Heart left ventricle (tissue), 16 donors: ENCODE results near the gene FOXN1. TPM values are rescaled to one million over a fixed set of nuclear protein-coding genes. Genes with fewer than 3 reads are reported as not detected.

Experiments used
- ATAC-seq, 4 donors: fragments of 200-7000 bp; cut with Tn5 transposase; one replicate each; pipeline ENCODE4 v1.9.1; 2020 to 2022; ENCODE audit warnings: moderate library complexity in 4 of 4, mild to moderate bottlenecking in 3 of 4, moderate number of reproducible peaks in 1 of 4
- DNase-seq, 5 donors: peaks; one replicate each; pipeline ENCODE4 v3.0.0-alpha.2; 2020
- H3K27ac ChIP-seq, 12 donors: fragments of 200-600 bp; sonication (generic) in 4 of 12; one replicate each; pipeline versions ENCODE4 v1.5.0 to v1.8.0; 2016 to 2022; ENCODE audit warnings: mild to moderate bottlenecking in 2 of 12
- H3K27me3 ChIP-seq, 9 donors: fragments of 200-600 bp; sonication (generic) in 2 of 9; one replicate each; pipeline versions ENCODE4 v1.5.1 to v1.8.0; 2016 to 2022; ENCODE audit warnings: mild to moderate bottlenecking in 3 of 9
- H3K36me3 ChIP-seq, 9 donors: fragments of 200-600 bp; sonication (generic) in 2 of 9; one replicate each; pipeline versions ENCODE4 v1.5.0 to v1.8.0; 2018 to 2022; ENCODE audit warnings: mild to moderate bottlenecking in 2 of 9
- H3K4me1 ChIP-seq, 12 donors: fragments of 200-600 bp; sonication (generic) in 4 of 12; one replicate each; pipeline versions ENCODE4 v1.5.0 to v1.8.0; 2016 to 2022; ENCODE audit warnings: mild to moderate bottlenecking in 3 of 12
- H3K4me3 ChIP-seq, 12 donors: fragments of 200-600 bp; sonication (generic) in 4 of 12; one replicate each; pipeline versions ENCODE4 v1.5.0 to v1.8.0; 2017 to 2022; ENCODE audit warnings: mild to moderate bottlenecking in 9 of 12, moderate library complexity in 4 of 12
- H3K9me3 ChIP-seq, 12 donors: fragments of 200-600 bp; sonication (generic) in 4 of 12; one replicate each; pipeline versions ENCODE4 v1.5.0 to v1.8.0; 2016 to 2022; ENCODE audit warnings: mild to moderate bottlenecking in 1 of 12
- POLR2A ChIP-seq, 2 donors: fragments of 450-650 bp; IDR thresholded peaks; one replicate each; pipeline ENCODE4 v1.6.1; 2017; ENCODE audit warnings: antibody characterized with exemption in 2 of 2, mild to moderate bottlenecking in 2 of 2, moderate library complexity in 2 of 2
- WGBS, 4 donors: extraction: QIAGEN DNeasy Blood & Tissue Kit in 2 of 4; methylation state at CpG; one replicate each; pipeline versions ENCODE4 v1.1.5 to v1.1.7; 2013 to 2018; 5-methylcytosine and 5-hydroxymethylcytosine counted together
- intact Hi-C, 10 donors: fragments of 100-400 bp; cut with DNase I; formaldehyde crosslinking; loops; one replicate each; pipeline versions ENCODE4 v1.11.1 to v1.14.2; 2022
- polyA plus RNA-seq, 2 donors: library from polyadenylated mRNA; stranded (reverse); fragments of 200-250 nt; gene quantifications; one replicate each; pipeline ENCODE4 v1.2.3, GENCODE V29; 2013
- total RNA-seq, 9 donors: library from RNA; depleted of rRNA in 2 of 9; stranded (reverse); fragments of >200 nt in 2 of 9; fragmentation: NEBNext Ultra II Directional in 3 of 9; extraction: Animal tissue kit (Norgen Biotek cat#: 25700) in 3 of 9; gene quantifications; one replicate each; pipeline versions ENCODE4 v1.1.0 to v1.2.4, GENCODE V29; 2016 to 2023
- TF ChIP-seq, protein P1 (sequence below), 12 donors: fragments of 200-600 bp; sonication (generic) in 4 of 12; IDR thresholded peaks; one replicate each; pipeline versions ENCODE4 v1.5.0 to v1.8.0; 2018 to 2022; ENCODE audit warnings: antibody characterized with exemption in 12 of 12, mild to moderate bottlenecking in 5 of 12
- donor health status: ischemic (EF 13 %, LVEDD 7.1; RV severe dilation, severe dysfunction).
- donor health status: healthy with polysubstance abuse.
- donor health status: DM: no; HTN: yes; CAD: no.
- donor health status: DM: no; HTN: no; CAD: no.
- donor health status: ischemic (EF 25% LVEDD 6.9; RV normal size, moderate dysfunction).
- donor health status: ischemic (EF 25% LVEDD 5.7; RV mildly dilated, moderate dysfunction).
- donor health status: healthy.
- donor health status: DM: yes; HTN: yes; CAD: no.
- donor health status: ischemic (EF 35%, LVEDD 5.7; RV mildly dilated, moderate dysfunction).
- donor health status: nonischemic (EF 11% LVEDD 7.7; RV severe dilation, severe dysfunction).
- donor health status: DM: yes; HTN: yes; CAD: no.
- donor health status: PGD.
- donor health status: ischemic (EF 29% LVEDD 5.4; RV normal size, mild dysfunction).
- donor health status: nonischemic (EF 23%, LVEDD 6.1; RV moderate dilation, normal function).

FOXN1 gene
- total and polyA plus RNA-seq, 11 donors = not detected

DNA sequence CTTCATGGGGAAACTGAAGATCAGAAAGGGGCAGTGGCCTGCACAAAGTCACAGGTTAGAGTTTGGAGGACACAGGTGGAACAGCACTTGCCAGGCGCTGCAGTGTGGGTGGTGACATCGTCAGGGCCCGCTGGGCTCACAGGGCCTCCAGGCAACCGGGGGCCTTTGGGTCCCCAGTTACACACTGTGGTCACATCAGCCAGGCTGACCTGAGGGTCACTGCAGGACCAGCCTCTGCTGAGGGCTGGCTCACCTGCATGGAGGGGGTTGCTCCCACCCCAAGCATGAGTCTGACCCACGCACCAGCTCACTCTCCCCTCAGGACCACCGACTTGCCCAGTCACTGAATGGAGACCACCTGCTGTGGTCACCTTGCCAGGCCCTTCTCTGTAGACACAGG, 17.0 kb downstream of the FOXN1 start:
- intact Hi-C loops = no loop called here
- no peak for ATAC-seq
- no peak overlapping the region for H3K4me3 ChIP-seq
- WGBS, 4 donors = 85 to 91% (median 86%) methylated on average over 5 to 6 of the region's 6 CpGs
- DNase-seq = peak in 1 of 5 donors; percentile 33
- H3K9me3 ChIP-seq = no peaks in the 10 kb centered on the region
- H3K27ac ChIP-seq = no peak overlapping the region
- H3K4me1 ChIP-seq = no peaks in the 10 kb centered on the region
- H3K36me3 ChIP-seq = no peaks in the 10 kb centered on the region
- no peak for TF ChIP-seq POLR2A (IDR thresholded peaks at IDR 0.05)
- TF ChIP-seq, protein P1, sequence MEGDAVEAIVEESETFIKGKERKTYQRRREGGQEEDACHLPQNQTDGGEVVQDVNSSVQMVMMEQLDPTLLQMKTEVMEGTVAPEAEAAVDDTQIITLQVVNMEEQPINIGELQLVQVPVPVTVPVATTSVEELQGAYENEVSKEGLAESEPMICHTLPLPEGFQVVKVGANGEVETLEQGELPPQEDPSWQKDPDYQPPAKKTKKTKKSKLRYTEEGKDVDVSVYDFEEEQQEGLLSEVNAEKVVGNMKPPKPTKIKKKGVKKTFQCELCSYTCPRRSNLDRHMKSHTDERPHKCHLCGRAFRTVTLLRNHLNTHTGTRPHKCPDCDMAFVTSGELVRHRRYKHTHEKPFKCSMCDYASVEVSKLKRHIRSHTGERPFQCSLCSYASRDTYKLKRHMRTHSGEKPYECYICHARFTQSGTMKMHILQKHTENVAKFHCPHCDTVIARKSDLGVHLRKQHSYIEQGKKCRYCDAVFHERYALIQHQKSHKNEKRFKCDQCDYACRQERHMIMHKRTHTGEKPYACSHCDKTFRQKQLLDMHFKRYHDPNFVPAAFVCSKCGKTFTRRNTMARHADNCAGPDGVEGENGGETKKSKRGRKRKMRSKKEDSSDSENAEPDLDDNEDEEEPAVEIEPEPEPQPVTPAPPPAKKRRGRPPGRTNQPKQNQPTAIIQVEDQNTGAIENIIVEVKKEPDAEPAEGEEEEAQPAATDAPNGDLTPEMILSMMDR (IDR thresholded peaks at IDR 0.05) = no peak
- H3K27me3 ChIP-seq = peaks cover 0 to 5% (median 0%) of the 10 kb centered on the region in 9 donors

DNA sequence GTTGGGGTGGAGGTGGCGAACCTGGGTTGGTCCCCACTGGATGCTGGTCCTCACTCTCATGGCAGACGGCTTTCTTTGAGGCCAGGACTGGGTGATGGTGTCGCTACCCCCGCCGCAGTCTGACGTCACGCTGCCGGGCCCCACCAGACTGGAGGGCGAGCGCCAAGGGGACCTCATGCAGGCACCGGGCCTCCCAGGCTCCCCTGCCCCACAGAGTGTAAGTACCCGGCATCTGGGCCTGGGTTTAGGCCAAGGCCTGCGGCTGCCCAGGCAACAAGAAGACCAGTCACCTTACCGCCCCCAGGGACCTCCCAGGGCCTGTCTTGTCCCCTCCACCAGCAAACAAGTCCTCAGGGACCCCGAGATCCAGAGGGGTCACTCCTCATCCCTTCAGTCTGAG, 17.7 kb downstream of the FOXN1 start:
- intact Hi-C loops = no loop called here
- no peak for TF ChIP-seq POLR2A (IDR thresholded peaks at IDR 0.05)
- TF ChIP-seq, protein P1 (IDR thresholded peaks at IDR 0.05) = no peak
- Histone ChIP-seq H3K9me3 (no peaks in the 10 kb centered on the region), H3K27ac (no peak overlapping the region), H3K4me1 (no peaks in the 10 kb centered on the region), H3K27me3 (peaks cover 0 to 5% (median 0%) of the 10 kb centered on the region in 9 donors), H3K36me3 (no peaks in the 10 kb centered on the region), H3K4me3 (no peak overlapping the region)
- whole genome bisulfite sequencing, 4 donors = 84 to 90% (median 88%) methylated on average over 12 to 15 of the region's 15 CpGs
- peak in 1 of 5 donors; percentile 16 for DNase-seq
- ATAC-seq = no peak

DNA sequence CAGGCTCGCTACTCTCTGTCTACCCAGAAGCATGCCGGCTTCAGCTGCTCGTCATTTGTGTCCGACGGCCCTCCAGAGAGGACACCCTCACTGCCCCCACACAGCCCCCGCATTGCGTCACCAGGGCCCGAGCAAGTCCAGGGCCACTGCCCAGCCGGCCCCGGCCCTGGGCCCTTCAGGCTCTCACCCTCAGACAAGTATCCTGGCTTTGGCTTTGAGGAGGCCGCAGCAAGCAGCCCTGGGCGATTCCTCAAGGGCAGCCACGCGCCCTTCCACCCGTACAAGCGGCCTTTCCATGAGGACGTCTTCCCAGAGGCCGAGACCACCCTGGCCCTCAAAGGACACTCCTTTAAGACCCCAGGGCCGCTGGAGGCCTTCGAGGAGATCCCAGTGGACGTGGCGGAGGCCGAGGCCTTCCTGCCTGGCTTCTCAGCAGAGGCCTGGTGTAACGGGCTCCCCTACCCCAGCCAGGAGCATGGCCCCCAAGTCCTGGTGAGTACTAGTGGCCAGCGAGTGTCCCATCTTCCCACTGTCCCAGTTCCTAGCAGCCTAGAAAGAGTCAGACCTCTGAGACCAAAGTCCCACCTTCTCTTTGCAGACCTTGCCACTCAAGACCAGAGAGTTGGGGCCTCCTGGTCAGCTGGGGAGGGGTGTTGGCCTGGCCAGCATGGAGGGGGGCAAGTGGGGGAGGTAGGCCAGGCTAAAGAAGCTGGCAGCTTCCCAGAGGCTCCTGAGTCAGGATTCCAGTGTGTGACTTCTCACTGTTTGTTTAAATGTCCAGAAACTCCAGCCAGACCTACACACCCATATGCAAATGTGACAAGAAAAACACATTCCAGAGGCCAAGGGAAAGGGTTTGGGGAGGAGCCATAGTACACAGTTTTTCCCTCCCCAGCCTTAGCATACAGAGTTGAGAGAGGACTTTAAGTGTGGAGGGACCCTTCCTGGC, 18.6 kb downstream of the FOXN1 start:
- no peaks in the 10 kb centered on the region for H3K4me1 ChIP-seq
- no peaks in the 10 kb centered on the region for H3K9me3 ChIP-seq
- no peak for ATAC-seq
- intact Hi-C loops = no loop called here
- peaks cover 0 to 5% (median 0%) of the 10 kb centered on the region in 9 donors for H3K27me3 ChIP-seq
- DNase-seq = peak in 1 of 5 donors; percentile 57
- TF ChIP-seq, protein P1 (IDR thresholded peaks at IDR 0.05) = no peak
- TF ChIP-seq POLR2A (IDR thresholded peaks at IDR 0.05) = no peak
- WGBS, 4 donors = 88 to 94% (median 90%) methylated on average over 16 to 25 of the region's 25 CpGs
- no peaks in the 10 kb centered on the region for H3K36me3 ChIP-seq
- H3K4me3 ChIP-seq = no peak overlapping the region
- no peak overlapping the region for H3K27ac ChIP-seq

DNA sequence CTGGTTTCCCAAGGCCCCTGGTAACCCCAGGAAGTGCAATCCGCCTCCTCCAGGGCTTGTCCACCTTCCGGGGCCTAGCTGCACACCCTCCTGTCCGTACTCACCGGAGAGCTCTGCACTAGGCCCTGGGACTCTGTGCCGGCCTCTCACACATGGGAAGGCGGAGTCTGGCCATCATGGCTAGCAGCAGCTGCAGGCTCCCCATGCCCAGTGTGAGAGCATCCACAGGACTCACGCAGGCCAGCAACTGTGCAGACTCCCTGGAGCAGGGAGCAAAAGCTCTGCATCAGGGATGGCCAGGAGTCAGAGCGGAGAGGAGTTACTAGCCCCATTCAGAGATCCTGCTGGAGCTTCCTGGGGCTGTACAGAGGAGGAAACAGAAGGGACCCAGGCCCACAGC, 20.2 kb downstream of the FOXN1 start:
- H3K9me3 ChIP-seq = no peaks in the 10 kb centered on the region
- peaks cover 0 to 5% (median 0%) of the 10 kb centered on the region in 9 donors for H3K27me3 ChIP-seq
- intact Hi-C loops = no loop called here
- H3K36me3 ChIP-seq = no peaks in the 10 kb centered on the region
- ATAC-seq (no peak), DNase-seq (no peak)
- no peak overlapping the region for H3K27ac ChIP-seq
- WGBS, 4 donors = 73 to 91% (median 77%) methylated on average over 7 to 8 of the region's 8 CpGs
- no peaks in the 10 kb centered on the region for H3K4me1 ChIP-seq
- TF ChIP-seq POLR2A (IDR thresholded peaks at IDR 0.05) = no peak
- TF ChIP-seq, protein P1 (IDR thresholded peaks at IDR 0.05) = no peak
- no peak overlapping the region for H3K4me3 ChIP-seq
